Spleen (tissue), 11 donors: ENCODE results near the gene WDR70. TPM values are rescaled to one million over a fixed set of nuclear protein-coding genes. Genes with fewer than 3 reads are reported as not detected.

Experiments used
- DNase-seq: peaks from one replicate; pipeline ENCODE4 v3.0.0-alpha.2; 2020
- H3K27ac ChIP-seq, 8 donors: fragments of 200-600 bp; sonication (generic) in 7 of 8; 1 replicate in 4 of 8; 2 replicates in 4 of 8; pipeline versions ENCODE4 v1.5.0 to v1.8.0; 2016 to 2021; ENCODE audit warnings: inconsistent platforms in 4 of 8, mild to moderate bottlenecking in 4 of 8, moderate library complexity in 1 of 8
- H3K27me3 ChIP-seq, 7 donors: fragments of 200-600 bp; sonication (generic) in 6 of 7; replicated peaks in 1 of 7; 1 replicate in 4 of 7; 2 replicates in 3 of 7; pipeline versions ENCODE4 v1.5.0 to v1.8.0; 2016 to 2021; ENCODE audit warnings: inconsistent platforms in 3 of 7, mild to moderate bottlenecking in 1 of 7
- H3K36me3 ChIP-seq, 6 donors: fragments of 200-600 bp; sonication (generic) in 5 of 6; 1 replicate in 4 of 6; 2 replicates in 2 of 6; pipeline versions ENCODE4 v1.5.0 to v1.8.0; 2016 to 2021; ENCODE audit warnings: inconsistent platforms in 2 of 6
- H3K4me1 ChIP-seq, 6 donors: fragments of 200-600 bp; sonication (generic) in 5 of 6; 1 replicate in 3 of 6; 2 replicates in 3 of 6; pipeline versions ENCODE4 v1.5.0 to v1.8.0; 2016 to 2021; ENCODE audit warnings: inconsistent platforms in 3 of 6
- H3K4me3 ChIP-seq, 8 donors: fragments of 200-600 bp; sonication (generic) in 7 of 8; 1 replicate in 4 of 8; 2 replicates in 4 of 8; pipeline versions ENCODE4 v1.5.0 to v1.8.0; 2016 to 2021; ENCODE audit warnings: inconsistent platforms in 4 of 8, mild to moderate bottlenecking in 4 of 8, moderate library complexity in 2 of 8
- H3K9me3 ChIP-seq, 8 donors: fragments of 200-600 bp; sonication (generic) in 7 of 8; 1 replicate in 4 of 8; 2 replicates in 4 of 8; pipeline versions ENCODE4 v1.5.0 to v1.8.0; 2016 to 2021; ENCODE audit warnings: inconsistent platforms in 4 of 8
- CTCF ChIP-seq, 11 experiments: fragments of 200-600 bp in 7 of 11; fragments of 450-650 bp in 4 of 11; sonication (generic) in 4 of 11; IDR thresholded peaks in 8 of 11; conservative IDR thresholded peaks in 3 of 11; 1 replicate in 7 of 11; 2 replicates in 4 of 11; pipeline versions ENCODE4 v1.4.0 to v1.8.0; 2016 to 2021; ENCODE audit warnings: antibody characterized with exemption in 11 of 11, inconsistent platforms in 4 of 11, mild to moderate bottlenecking in 1 of 11
- POLR2A ChIP-seq, 3 donors: fragments of 450-650 bp; IDR thresholded peaks; one replicate each; pipeline ENCODE4 v1.5.1; 2017; ENCODE audit warnings: antibody characterized with exemption in 3 of 3, mild to moderate bottlenecking in 1 of 3
- POLR2AphosphoS5 ChIP-seq, 3 donors: sonication (generic); formaldehyde crosslinking; IDR thresholded peaks; one replicate each; pipeline ENCODE4 v1.5.1; 2017; ENCODE audit warnings: antibody characterized with exemption in 3 of 3
- WGBS, 5 donors: extraction: QIAGEN DNeasy Blood & Tissue Kit in 3 of 5; methylation state at CpG; one replicate each; pipeline versions ENCODE4 v1.1.5 to v1.1.7; 2013 to 2018; 5-methylcytosine and 5-hydroxymethylcytosine counted together
- intact Hi-C: fragments of 100-400 bp; cut with DNase I; formaldehyde crosslinking; loops from one replicate; pipeline ENCODE4 v1.15.0; 2023; ENCODE audit warnings: low total_unique reads
- polyA plus RNA-seq, 3 donors: library from polyadenylated mRNA; stranded (reverse); fragments of 200-250 nt; gene quantifications; one replicate each; pipeline ENCODE4 v1.2.1, GENCODE V29; 2013
- total RNA-seq, 7 donors: library from RNA; depleted of rRNA in 3 of 7; stranded (reverse); fragments of >200 nt in 3 of 7; fragmentation: NEBNext Ultra II Directional in 4 of 7; extraction: Animal tissue kit (Norgen Biotek cat#: 25700) in 4 of 7; gene quantifications; one replicate each; pipeline versions ENCODE4 v1.1.0 to v1.2.1, GENCODE V29; 2016 to 2021
- donor health status: healthy with polysubstance abuse.
- donor health status: DM: no; HTN: no; CAD: no; lungs with moderate emphysema.
- donor health status: DM: no; HTN: no; CAD: no.
- donor health status: Bipolar disorder and iron deficiency.
- donor health status: healthy.
- donor health status: DM: no; HTN: no; CAD: no.
- donor health status: DM: yes; HTN: yes; CAD: no.

WDR70 gene
- total and polyA plus RNA-seq, 10 donors, result 24.7 to 51.7 (median 33.4) TPM

GRCh38 chr5:37662789-37663485 is 283.8 kb downstream of the WDR70 start:
- intact Hi-C loops, result no loop called here
- TF ChIP-seq POLR2AphosphoS5 (IDR thresholded peaks at IDR 0.05) (no peak), CTCF (IDR thresholded peaks at IDR 0.05 in 8 of 11, conservative IDR thresholded peaks at IDR 0.05 in 3 of 11) (no peak), POLR2A (IDR thresholded peaks at IDR 0.05) (no peak)

GRCh38 chr5:37663538-37663937 is 284.4 kb downstream of the WDR70 start:
- no peaks in the 10 kb centered on the region for H3K27me3 ChIP-seq
- no peak for TF ChIP-seq POLR2A (IDR thresholded peaks at IDR 0.05)
- DNase-seq, result no peak
- H3K36me3 ChIP-seq, result no peaks in the 10 kb centered on the region
- WGBS, 5 donors, result 68 to 84% (median 78%) methylated on average over 5 of the region's 5 CpGs
- H3K9me3 ChIP-seq, result no peaks in the 10 kb centered on the region
- intact Hi-C loops, result no loop called here
- peaks cover 0 to 13% (median 4%) of the 10 kb centered on the region in 6 donors for H3K4me1 ChIP-seq
- H3K4me3 ChIP-seq, result no peak overlapping the region
- no peak overlapping the region for H3K27ac ChIP-seq

More at GRCh38 chr5:37662789-37663485, 283.8 kb downstream of the WDR70 start:
- WGBS, 5 donors, result 62 to 85% (median 78%) methylated on average over 5 of the region's 5 CpGs
- Histone ChIP-seq H3K27ac (no peak overlapping the region), H3K4me1 (peaks cover 0 to 13% (median 4%) of the 10 kb centered on the region in 6 donors), H3K36me3 (no peaks in the 10 kb centered on the region), H3K4me3 (no peak overlapping the region), H3K9me3 (no peaks in the 10 kb centered on the region), H3K27me3 (no peaks in the 10 kb centered on the region)
- no peak for DNase-seq

- intact Hi-C loops, result no loop called here
- H3K4me1 ChIP-seq, result peaks cover 0 to 13% (median 4%) of the 10 kb centered on the region in 6 donors
- no peak for DNase-seq
- no peak overlapping the region for H3K4me3 ChIP-seq
- H3K36me3 ChIP-seq, result peaks cover 0 to 3% (median 0%) of the 10 kb centered on the region in 6 donors
- H3K27me3 ChIP-seq, result no peaks in the 10 kb centered on the region
- WGBS, 5 donors, result 94 to 100% (median 97%) methylated on average over 1 of the region's 1 CpG
- no peak for TF ChIP-seq POLR2AphosphoS5 (IDR thresholded peaks at IDR 0.05)
- TF ChIP-seq CTCF (IDR thresholded peaks at IDR 0.05 in 8 of 11, conservative IDR thresholded peaks at IDR 0.05 in 3 of 11), result no peak
- no peak for TF ChIP-seq POLR2A (IDR thresholded peaks at IDR 0.05)
- peaks cover 0 to 4% (median 0%) of the 10 kb centered on the region in 8 donors for H3K9me3 ChIP-seq
- H3K27ac ChIP-seq, result no peak overlapping the region
Measured at GRCh38 chr5:37664551-37664950, 285.4 kb downstream of the WDR70 start.

- H3K27me3 ChIP-seq, result no peaks in the 10 kb centered on the region
- H3K27ac ChIP-seq, result no peak overlapping the region
- no peak for DNase-seq
- peaks cover 0 to 13% (median 4%) of the 10 kb centered on the region in 6 donors for H3K4me1 ChIP-seq
- H3K4me3 ChIP-seq, result no peak overlapping the region
- WGBS, 5 donors, result 64 to 91% (median 87%) methylated on average over 1 of the region's 1 CpG
- intact Hi-C loops, result no loop called here
- H3K36me3 ChIP-seq, result peaks cover 0 to 5% (median 0%) of the 10 kb centered on the region in 6 donors
- peaks cover 0 to 4% (median 0%) of the 10 kb centered on the region in 8 donors for H3K9me3 ChIP-seq
- TF ChIP-seq POLR2AphosphoS5 (IDR thresholded peaks at IDR 0.05), result no peak
- TF ChIP-seq POLR2A (IDR thresholded peaks at IDR 0.05), result no peak
- no peak for TF ChIP-seq CTCF (IDR thresholded peaks at IDR 0.05 in 8 of 11, conservative IDR thresholded peaks at IDR 0.05 in 3 of 11)
Measured at GRCh38 chr5:37665272-37665671, 286.2 kb downstream of the WDR70 start.
